H9 (cell line): Measurements from ENCODE around the gene MTFR2. TPM values are rescaled to one million over a fixed set of nuclear protein-coding genes. Genes with fewer than 3 reads are reported as not detected.

ENCODE experiments used
- DNase-seq: peaks from one replicate; pipeline ENCODE4 v3.0.0-alpha.2; 2017
- H2AFZ ChIP-seq: one replicate; pipeline ENCODE4 v1.6.1; 2013; ENCODE audit warnings: mild to moderate bottlenecking, low read length, control low read depth, moderate library complexity
- H2AK5ac ChIP-seq: 2 replicates; pipeline ENCODE4 v1.6.1; 2013; ENCODE audit warnings: low read length, control low read depth, mixed read lengths; ENCODE audit not compliant: insufficient read length
- H2BK120ac ChIP-seq: one replicate; pipeline ENCODE4 v1.6.1; 2013; ENCODE audit warnings: low read depth, mild to moderate bottlenecking, low read length, control low read depth, inconsistent platforms; ENCODE audit not compliant: poor library complexity, severe bottlenecking
- H2BK12ac ChIP-seq: 2 replicates; pipeline ENCODE4 v1.6.1; 2013; ENCODE audit warnings: low read length, control low read depth, mixed read lengths, low read depth; ENCODE audit not compliant: insufficient read length
- H2BK15ac ChIP-seq: 2 replicates; pipeline ENCODE4 v1.6.1; 2013; ENCODE audit warnings: low read depth, low read length, control low read depth
- H2BK20ac ChIP-seq: one replicate; pipeline ENCODE4 v1.6.1; 2013; ENCODE audit warnings: low read depth, mild to moderate bottlenecking, low read length, control low read depth, inconsistent platforms; ENCODE audit not compliant: poor library complexity, severe bottlenecking
- H2BK5ac ChIP-seq: 2 replicates; pipeline ENCODE4 v1.6.1; 2013; ENCODE audit warnings: low read length, control low read depth, mixed read lengths; ENCODE audit not compliant: insufficient read length
- H3K14ac ChIP-seq: 2 replicates; pipeline ENCODE4 v1.6.1; 2013; ENCODE audit warnings: low read length, control low read depth; ENCODE audit not compliant: insufficient read depth
- H3K18ac ChIP-seq: 2 replicates; pipeline ENCODE4 v1.6.1; 2013; ENCODE audit warnings: low read depth, mild to moderate bottlenecking, mixed read lengths, low read length, control low read depth; ENCODE audit not compliant: insufficient read length
- H3K23ac ChIP-seq: 2 replicates; pipeline ENCODE4 v1.6.1; 2013; ENCODE audit warnings: low read length, control low read depth, mixed read lengths, low read depth; ENCODE audit not compliant: insufficient read length
- H3K23me2 ChIP-seq: 2 replicates; pipeline ENCODE4 v1.6.1; 2013; ENCODE audit warnings: low read depth, mild to moderate bottlenecking, mixed read lengths, low read length, control low read depth; ENCODE audit not compliant: insufficient read length, poor library complexity, severe bottlenecking
- H3K27ac ChIP-seq: 2 replicates; pipeline ENCODE4 v1.5.1; 2013; ENCODE audit warnings: low read length, control low read depth, mixed read lengths, low read depth; ENCODE audit not compliant: insufficient read length
- H3K27me3 ChIP-seq: 2 replicates; pipeline ENCODE4 v1.6.1; 2013; ENCODE audit warnings: low read length, control low read depth, inconsistent platforms; ENCODE audit not compliant: insufficient read depth
- H3K4ac ChIP-seq: 2 replicates; pipeline ENCODE4 v1.6.1; 2013; ENCODE audit warnings: low read depth, mild to moderate bottlenecking, control low read depth, inconsistent platforms, low read length, moderate library complexity
- H3K4me1 ChIP-seq: 2 replicates; pipeline ENCODE4 v1.6.1; 2013; ENCODE audit warnings: low read length, control low read depth, inconsistent platforms; ENCODE audit not compliant: insufficient read depth
- H3K4me2 ChIP-seq: 2 replicates; pipeline ENCODE4 v1.6.1; 2013; ENCODE audit warnings: low read length, control low read depth, mixed read lengths; ENCODE audit not compliant: insufficient read length, insufficient read depth
- H3K56ac ChIP-seq: 2 replicates; pipeline ENCODE4 v1.6.1; 2013; ENCODE audit warnings: low read depth, mild to moderate bottlenecking, mixed read lengths, low read length, control low read depth; ENCODE audit not compliant: insufficient read length
- H3K79me1 ChIP-seq: 2 replicates; pipeline ENCODE4 v1.6.1; 2013; ENCODE audit warnings: low read depth, mild to moderate bottlenecking, moderate library complexity, low read length, control low read depth, inconsistent platforms; ENCODE audit not compliant: insufficient read depth, poor library complexity, severe bottlenecking
- H3K79me2 ChIP-seq: 2 replicates; pipeline ENCODE4 v1.6.1; 2013; ENCODE audit warnings: low read length, control low read depth, inconsistent platforms; ENCODE audit not compliant: insufficient read depth
- H3K9ac ChIP-seq: 2 replicates; pipeline ENCODE4 v1.6.1; 2013; ENCODE audit warnings: low read length, control low read depth, mixed read lengths; ENCODE audit not compliant: insufficient read length; ENCODE audit errors: extremely low read depth
- H3K9me3 ChIP-seq: one replicate; pipeline ENCODE4 v1.6.1; 2013; ENCODE audit warnings: low read depth, low read length, inconsistent platforms; ENCODE audit not compliant: control insufficient read depth
- H3T11ph ChIP-seq: one replicate; pipeline ENCODE4 v1.6.1; 2013; ENCODE audit warnings: mild to moderate bottlenecking, low read length, control low read depth, inconsistent platforms
- H4K20me1 ChIP-seq: one replicate; pipeline ENCODE4 v1.6.1; 2013; ENCODE audit not compliant: control insufficient read depth, insufficient read length, insufficient read depth
- H4K5ac ChIP-seq: 2 replicates; pipeline ENCODE4 v1.6.1; 2013; ENCODE audit warnings: low read depth, mild to moderate bottlenecking, mixed read lengths, low read length, control low read depth; ENCODE audit not compliant: insufficient read length
- H4K8ac ChIP-seq: replicated peaks from 2 replicates; pipeline ENCODE4 v1.6.1; 2013; ENCODE audit warnings: low read length, control low read depth, mixed read lengths, low read depth; ENCODE audit not compliant: insufficient read length
- H4K91ac ChIP-seq: 2 replicates; pipeline ENCODE4 v1.6.1; 2013; ENCODE audit warnings: low read depth, mild to moderate bottlenecking, moderate library complexity, mixed read lengths, low read length, control low read depth; ENCODE audit not compliant: insufficient read length
- H3K27ac Mint-ChIP-seq, 3 experiments: 2 replicates in 2 of 3; 3 replicates in 1 of 3; pipeline ENCODE4 v1.8.0; 2020 to 2021; ENCODE audit warnings: mixed read lengths in 3 of 3, mild to moderate bottlenecking in 1 of 3, moderate library complexity in 1 of 3
- H3K27me3 Mint-ChIP-seq: 2 replicates; pipeline ENCODE4 v1.8.0; 2021; ENCODE audit warnings: low read depth, mild to moderate bottlenecking, moderate library complexity, mixed read lengths
- H3K36me3 Mint-ChIP-seq, 3 experiments: 2 replicates in 2 of 3; 3 replicates in 1 of 3; pipeline ENCODE4 v1.8.0; 2020 to 2021; ENCODE audit warnings: low read depth in 3 of 3, mixed read lengths in 3 of 3; ENCODE audit not compliant: insufficient read depth in 1 of 3
- H3K4me1 Mint-ChIP-seq, 2 experiments: 2 replicates each; pipeline ENCODE4 v1.8.0; 2020; ENCODE audit warnings: mixed read lengths in 2 of 2
- H3K4me3 Mint-ChIP-seq, 2 experiments: 2 replicates in 1 of 2; 3 replicates in 1 of 2; pipeline ENCODE4 v1.8.0; 2020 to 2021; ENCODE audit warnings: mild to moderate bottlenecking in 2 of 2, mixed read lengths in 2 of 2, moderate library complexity in 1 of 2
- H3K9me3 Mint-ChIP-seq, 2 experiments: 2 replicates in 1 of 2; 3 replicates in 1 of 2; pipeline ENCODE4 v1.8.0; 2020; ENCODE audit warnings: mild to moderate bottlenecking in 2 of 2, mixed read lengths in 2 of 2, moderate library complexity in 1 of 2
- WGBS: extraction: QIAGEN DNeasy Blood & Tissue Kit; methylation state at CpG from one replicate; pipeline ENCODE4 v1.1.7; 2013; ENCODE audit warnings: missing lambda C conversion rate, low lambda C conversion rate, mixed read lengths; ENCODE audit not compliant: insufficient read length; ENCODE audit errors: extremely low coverage; 5-methylcytosine and 5-hydroxymethylcytosine counted together
- total RNA-seq: library from RNA; stranded (reverse); gene quantifications from 2 replicates; pipeline ENCODE4 v1.2.1, GENCODE V29; 2021
- TF ChIP-seq, protein P1 (sequence below): fragments of 200-600 bp; sonication (generic); conservative IDR thresholded peaks from 3 replicates; pipeline ENCODE4 v1.8.0; 2021; ENCODE audit warnings: antibody characterized with exemption, mild to moderate bottlenecking

Gene MTFR2
- total RNA-seq, 1 experiment from 2014 or later: 11.8 TPM

DNA sequence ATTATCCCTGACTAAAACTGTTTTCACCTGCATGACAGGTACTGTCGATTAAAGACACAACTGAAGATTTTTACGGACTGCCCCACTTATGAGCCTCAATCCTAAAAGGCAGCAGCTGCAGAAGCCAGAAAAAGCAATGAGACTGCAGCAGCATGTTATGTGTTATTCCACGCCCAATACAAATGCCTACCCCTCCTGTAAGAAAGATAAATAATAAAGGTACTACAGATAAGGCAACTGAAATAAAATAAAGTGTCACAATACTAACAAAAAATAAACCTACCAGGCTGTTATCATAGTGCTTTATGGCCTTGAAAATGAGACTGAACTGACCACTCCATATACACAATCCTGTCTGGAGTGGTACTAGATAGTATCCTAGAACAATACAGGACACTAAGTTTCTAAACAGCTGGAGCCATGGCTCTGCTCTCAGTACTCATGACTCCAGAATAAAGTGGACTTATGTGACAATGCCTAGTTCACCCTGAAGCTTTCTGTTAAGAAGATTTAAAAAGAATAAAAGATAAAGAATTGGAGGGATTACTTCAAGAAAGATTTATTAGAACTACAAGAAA, 30.0 kb upstream of the MTFR2 start:
- Histone ChIP-seq H3K79me1 (no peaks in the 10 kb centered on the region), H2BK20ac (no peak overlapping the region), H2BK12ac (no peak overlapping the region), H3K27me3 (no peaks in the 10 kb centered on the region), H3K4me2 (no peak overlapping the region), H3K9ac (no peak overlapping the region), H3K23me2 (no peaks in the 10 kb centered on the region), H3K27ac (no peak overlapping the region), H2AFZ (no peak overlapping the region), H2BK15ac (no peak overlapping the region), H3K79me2 (peaks cover 40% of the 10 kb centered on the region), H3K14ac (no peak overlapping the region), H4K8ac (no peak overlapping the region), H4K20me1 (no peaks in the 10 kb centered on the region), H3K56ac (no peak overlapping the region), H3K9me3 (no peaks in the 10 kb centered on the region), H2BK120ac (no peak overlapping the region), H3K4ac (no peak overlapping the region), H4K91ac (no peak overlapping the region), H3K4me1 (no peaks in the 10 kb centered on the region; the same call in 1 of the 2 replicates), H2AK5ac (no peak overlapping the region), H3K18ac (no peak overlapping the region), H2BK5ac (no peak overlapping the region), H3K23ac (no peak overlapping the region), H3T11ph (no peak overlapping the region), H4K5ac (no peak overlapping the region)
- Mint-ChIP-seq H3K36me3 (peaks cover 24 to 64% (median 58%) of the 10 kb centered on the region in 3 experiments; a peak in 6 of 7 replicates), H3K4me1 (peaks cover 25% of the 10 kb centered on the region in 2 experiments), H3K4me3 (no peak overlapping the region), H3K9me3 (peaks cover 2 to 3% of the 10 kb centered on the region in 2 experiments; a peak in 1 of 5 replicates), H3K27ac (no peak overlapping the region), H3K27me3 (no peaks in the 10 kb centered on the region; the same call in 1 of the 2 replicates)
- DNase-seq: no peak
- no CpG with 5 or more reads among the region's 3 CpGs for WGBS
- TF ChIP-seq, protein P1, sequence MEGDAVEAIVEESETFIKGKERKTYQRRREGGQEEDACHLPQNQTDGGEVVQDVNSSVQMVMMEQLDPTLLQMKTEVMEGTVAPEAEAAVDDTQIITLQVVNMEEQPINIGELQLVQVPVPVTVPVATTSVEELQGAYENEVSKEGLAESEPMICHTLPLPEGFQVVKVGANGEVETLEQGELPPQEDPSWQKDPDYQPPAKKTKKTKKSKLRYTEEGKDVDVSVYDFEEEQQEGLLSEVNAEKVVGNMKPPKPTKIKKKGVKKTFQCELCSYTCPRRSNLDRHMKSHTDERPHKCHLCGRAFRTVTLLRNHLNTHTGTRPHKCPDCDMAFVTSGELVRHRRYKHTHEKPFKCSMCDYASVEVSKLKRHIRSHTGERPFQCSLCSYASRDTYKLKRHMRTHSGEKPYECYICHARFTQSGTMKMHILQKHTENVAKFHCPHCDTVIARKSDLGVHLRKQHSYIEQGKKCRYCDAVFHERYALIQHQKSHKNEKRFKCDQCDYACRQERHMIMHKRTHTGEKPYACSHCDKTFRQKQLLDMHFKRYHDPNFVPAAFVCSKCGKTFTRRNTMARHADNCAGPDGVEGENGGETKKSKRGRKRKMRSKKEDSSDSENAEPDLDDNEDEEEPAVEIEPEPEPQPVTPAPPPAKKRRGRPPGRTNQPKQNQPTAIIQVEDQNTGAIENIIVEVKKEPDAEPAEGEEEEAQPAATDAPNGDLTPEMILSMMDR: no peak
